HG03159 (cell line): ENCODE measurements around the gene CIBAR2.

Experiments
- ATAC-seq: cut with Tn5 transposase; IDR thresholded peaks from one replicate; pipeline ENCODE4 v1.9.1; 2021; ENCODE audit warnings: mild to moderate bottlenecking, moderate library complexity; ENCODE audit not compliant: unreplicated experiment

The CIBAR2 gene

DNA sequence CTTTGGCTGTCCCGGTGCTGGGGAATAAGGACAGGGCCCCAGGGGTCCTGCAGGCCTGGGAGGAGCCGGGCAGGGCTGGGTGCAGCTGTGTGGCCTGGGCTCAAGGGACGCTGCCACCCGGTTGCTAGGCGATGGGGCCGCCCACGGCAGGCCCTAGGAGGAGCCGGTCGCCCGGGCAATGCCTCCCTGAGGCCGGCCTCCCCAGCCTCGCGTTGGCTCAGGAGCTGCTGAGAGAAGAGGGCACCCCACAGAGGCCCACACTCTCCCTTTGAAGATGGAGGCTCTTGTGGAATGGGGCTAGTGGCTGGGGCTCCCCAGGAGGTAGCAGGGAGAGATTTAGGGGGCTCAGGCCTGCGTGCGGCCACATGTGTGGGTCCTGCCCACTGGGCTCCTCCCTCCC, at the start of gene CIBAR2:
Gene CIBAR2, minus strand, starts transcription at position 109 of the 400 bp plus-strand sequence. CDS start 120 bp downstream, outside the sequence.
- no peak for ATAC-seq

GRCh38 chr16:85159179-85159980, 47.1 kb upstream of the CIBAR2 start:
- ATAC-seq, result no peak

DNA sequence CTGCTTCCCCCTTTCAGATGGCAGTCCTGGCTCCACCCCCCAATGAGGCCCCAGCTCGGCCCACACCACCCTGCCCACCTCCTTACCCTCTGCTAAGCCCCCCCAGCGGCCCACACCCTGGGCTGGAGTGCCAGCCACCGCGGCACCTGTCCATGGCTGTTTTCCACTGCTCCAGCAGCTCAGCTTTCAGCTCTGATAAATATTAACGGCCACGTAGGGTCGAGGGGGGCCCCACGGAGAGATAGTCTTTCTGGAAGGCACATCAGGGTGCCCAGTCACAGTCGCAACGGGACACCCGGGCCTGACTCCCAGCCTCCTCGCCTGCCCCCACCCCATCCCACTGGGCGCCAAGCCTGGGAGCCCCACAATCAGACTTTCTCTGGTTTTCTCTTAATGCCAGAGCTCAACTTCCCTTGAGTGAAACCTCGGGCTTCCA, 46.5 kb upstream of the CIBAR2 start:
- no peak for ATAC-seq

- ATAC-seq, result no peak
Measured at GRCh38 chr16:85157813-85158742, 45.8 kb upstream of the CIBAR2 start.

- no peak for ATAC-seq
Measured at GRCh38 chr16:85157372-85157771, 45.1 kb upstream of the CIBAR2 start.

DNA sequence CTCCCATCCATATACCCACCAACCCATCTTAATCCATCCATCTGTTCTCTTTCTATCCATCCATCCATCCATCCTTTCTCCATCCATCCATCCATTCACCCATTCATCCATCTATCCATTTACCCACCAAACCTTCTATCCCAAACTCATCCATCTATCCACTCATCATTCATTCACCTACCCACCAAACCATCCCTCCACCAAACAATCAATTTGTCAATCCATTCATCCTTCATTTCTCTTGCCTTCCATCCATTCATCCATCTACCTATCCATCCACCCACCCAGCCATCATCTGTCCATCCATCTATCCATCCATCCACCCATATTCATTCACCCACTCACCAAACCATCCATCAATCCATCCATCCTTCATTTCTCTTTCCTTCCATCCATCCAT, 44.6 kb upstream of the CIBAR2 start:
- ATAC-seq, result no peak

DNA sequence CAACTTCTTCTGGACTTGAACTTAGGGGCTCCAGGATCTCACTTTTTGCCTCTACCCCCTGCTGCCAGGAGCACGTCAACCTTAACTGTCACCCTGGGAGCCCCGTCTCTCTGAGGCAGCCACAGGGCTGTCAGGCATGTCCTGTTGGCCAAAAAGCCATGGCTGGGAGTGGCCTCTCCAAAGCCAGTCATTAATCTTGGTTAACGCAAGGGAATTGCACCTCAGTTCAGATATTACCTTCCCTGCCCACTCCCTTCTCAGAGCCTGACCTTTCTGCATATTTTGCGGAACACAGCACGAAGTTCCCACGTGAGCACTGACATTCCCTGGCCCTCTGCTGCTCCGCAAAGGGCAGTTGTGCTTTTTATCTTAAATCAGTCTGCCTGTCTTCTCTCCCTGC, 44.2 kb upstream of the CIBAR2 start:
- no peak for ATAC-seq

GRCh38 chr16:85153656-85154091, 41.4 kb upstream of the CIBAR2 start:
- no peak for ATAC-seq

- ATAC-seq, result no peak
Measured at GRCh38 chr16:85153046-85153445, 40.8 kb upstream of the CIBAR2 start.

- no peak for ATAC-seq
Measured at GRCh38 chr16:85152414-85153030, 40.2 kb upstream of the CIBAR2 start.

DNA sequence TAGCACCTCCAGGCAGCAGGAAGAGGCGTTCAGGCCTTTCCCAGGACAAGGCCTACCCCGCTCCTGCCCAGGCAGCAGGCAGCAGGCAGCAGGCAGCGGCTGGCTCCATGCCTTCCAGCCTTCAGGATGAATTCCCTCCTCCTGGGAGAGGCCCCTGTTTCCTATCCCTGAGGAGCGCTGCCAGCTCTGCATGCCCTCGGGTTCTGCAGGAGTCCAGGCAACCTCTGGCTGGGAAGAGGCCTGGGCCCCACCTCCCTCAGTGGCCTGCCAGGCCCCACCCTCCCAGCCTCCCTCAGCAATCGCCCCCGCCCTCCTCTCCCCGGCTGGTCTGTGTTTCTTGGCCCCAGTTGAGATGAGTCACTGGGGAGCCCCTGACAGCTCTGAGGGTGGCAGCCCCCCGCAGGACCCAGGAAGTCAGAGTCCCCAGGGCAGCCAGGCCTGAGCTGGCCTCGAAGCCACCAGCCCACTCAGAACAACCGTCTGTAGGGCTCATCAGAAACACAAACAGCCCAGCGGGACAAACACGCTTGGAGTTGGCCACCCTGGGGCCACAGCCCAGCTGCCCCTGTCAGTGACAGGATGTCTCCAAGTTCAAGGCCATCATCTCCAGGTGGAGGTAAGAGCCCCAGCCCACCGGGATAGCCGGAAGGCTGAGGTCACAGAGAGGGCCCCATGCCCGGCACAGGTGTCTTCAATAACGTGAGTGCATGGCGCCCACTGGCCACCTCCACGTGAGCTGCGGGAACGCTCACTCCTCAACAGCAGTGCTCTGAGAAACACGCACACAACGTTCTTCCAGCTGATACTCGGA, 39.5 kb upstream of the CIBAR2 start:
- ATAC-seq, result no peak

DNA sequence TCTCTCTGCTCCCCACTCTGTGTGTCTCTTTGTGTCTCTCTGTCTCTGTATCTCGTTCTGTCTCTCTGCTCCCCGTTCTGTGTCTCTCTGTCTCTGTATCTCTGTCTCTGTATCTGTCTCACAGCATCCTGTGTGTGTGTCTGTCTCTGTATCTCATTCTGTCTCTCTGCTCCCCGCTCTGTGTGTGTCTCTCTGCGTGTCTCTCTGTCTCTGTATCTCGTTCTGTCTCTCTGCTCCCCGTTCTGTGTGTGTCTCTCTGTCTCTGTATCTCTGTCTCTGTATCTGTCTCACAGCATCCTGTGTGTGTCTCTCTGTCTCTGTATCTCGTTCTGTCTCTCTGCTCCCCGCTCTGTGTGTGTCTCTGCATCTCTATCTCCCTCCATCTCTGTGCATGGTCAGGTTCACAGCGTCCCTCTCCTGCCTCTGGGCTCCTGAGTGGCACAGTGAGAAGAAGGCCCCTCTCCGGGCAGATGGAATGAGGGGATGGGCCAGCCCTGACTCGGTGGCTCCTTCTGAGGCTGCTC, 38.9 kb upstream of the CIBAR2 start:
- no peak for ATAC-seq

- no peak for ATAC-seq
Measured at GRCh38 chr16:85150331-85150940, 38.2 kb upstream of the CIBAR2 start.

GRCh38 chr16:85149776-85150175, 37.5 kb upstream of the CIBAR2 start:
- no peak for ATAC-seq

DNA sequence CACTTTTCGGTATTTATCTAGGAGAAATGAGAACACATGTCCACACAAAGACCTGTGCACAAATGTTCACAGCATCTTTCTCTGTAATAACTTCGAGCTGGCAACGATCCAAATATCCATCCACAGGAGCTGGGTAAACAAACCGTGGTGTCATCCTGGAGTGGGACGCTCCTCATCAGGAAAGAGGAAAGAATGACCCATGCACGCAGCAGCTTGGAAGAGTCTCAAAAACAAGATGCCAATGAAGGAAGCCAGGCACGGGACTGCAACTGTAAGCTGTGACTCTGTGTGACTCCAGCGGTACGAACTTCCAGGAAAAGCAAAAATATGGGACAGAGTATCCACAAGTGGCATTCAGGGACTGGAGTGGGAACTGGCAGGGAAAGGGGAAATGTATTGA, 36.7 kb upstream of the CIBAR2 start:
- ATAC-seq, result no peak

GRCh38 chr16:85146922-85147651, 34.8 kb upstream of the CIBAR2 start:
- no peak for ATAC-seq

- no peak for ATAC-seq
Measured at GRCh38 chr16:85146532-85146797, 34.2 kb upstream of the CIBAR2 start.

GRCh38 chr16:85145734-85146531, 33.7 kb upstream of the CIBAR2 start:
- ATAC-seq, result no peak

- no peak for ATAC-seq
Measured at GRCh38 chr16:85145188-85145587, 32.9 kb upstream of the CIBAR2 start.
